Globus pallidus (tissue), 1 donor: ENCODE data around the gene CMKLR1.

Source experiments
- DNase-seq: peaks from one replicate; pipeline ENCODE4 v3.0.0-alpha.2; 2015; ENCODE audit warnings: low spot score

Gene CMKLR1

GRCh38 chr12:108338915-108339657, at the start of gene CMKLR1:
Gene CMKLR1, minus strand, starts transcription at chr12:108339311. Its CDS starts 45,720 bp downstream, at chr12:108293591.
- peak; percentile 32 for DNase-seq

- DNase-seq = no peak
These were observed 48.7 kb upstream of the CMKLR1 start for GRCh38 chr12:108387771-108388170.

- no peak for DNase-seq
These were observed 47.7 kb upstream of the CMKLR1 start for GRCh38 chr12:108386709-108387360.

GRCh38 chr12:108382437-108382801, 43.3 kb upstream of the CMKLR1 start:
- no peak for DNase-seq

- no peak for DNase-seq
These were observed 42.8 kb upstream of the CMKLR1 start for GRCh38 chr12:108381787-108382436.

- no peak for DNase-seq
These were observed 41.3 kb upstream of the CMKLR1 start for GRCh38 chr12:108380382-108380781.

- no peak for DNase-seq
These were observed 40.7 kb upstream of the CMKLR1 start for GRCh38 chr12:108379823-108380222.

- no peak for DNase-seq
These were observed 39.8 kb upstream of the CMKLR1 start for GRCh38 chr12:108378926-108379325.

GRCh38 chr12:108377260-108377659, 38.1 kb upstream of the CMKLR1 start:
- DNase-seq = no peak

GRCh38 chr12:108375986-108376663, 37.0 kb upstream of the CMKLR1 start:
- DNase-seq = no peak

GRCh38 chr12:108374596-108375320, 35.6 kb upstream of the CMKLR1 start:
- DNase-seq = no peak

- DNase-seq = no peak
These were observed 34.0 kb upstream of the CMKLR1 start for GRCh38 chr12:108373111-108373510.

GRCh38 chr12:108371801-108372344, 32.8 kb upstream of the CMKLR1 start:
- DNase-seq = no peak

GRCh38 chr12:108370415-108370814, 31.3 kb upstream of the CMKLR1 start:
- DNase-seq = no peak

- no peak for DNase-seq
These were observed 30.8 kb upstream of the CMKLR1 start for GRCh38 chr12:108369736-108370396.

- no peak for DNase-seq
These were observed 29.0 kb upstream of the CMKLR1 start for GRCh38 chr12:108368089-108368488.

- no peak for DNase-seq
These were observed 28.3 kb upstream of the CMKLR1 start for GRCh38 chr12:108367436-108367835.

- no peak for DNase-seq
These were observed 26.2 kb upstream of the CMKLR1 start for GRCh38 chr12:108365324-108365723.

GRCh38 chr12:108364879-108365278, 25.8 kb upstream of the CMKLR1 start:
- no peak for DNase-seq

- no peak for DNase-seq
These were observed 24.5 kb upstream of the CMKLR1 start for GRCh38 chr12:108363565-108363964.

- no peak for DNase-seq
These were observed 24.1 kb upstream of the CMKLR1 start for GRCh38 chr12:108363165-108363564.
